Right renal cortex interstitium (tissue), 3 donors: ENCODE results near the gene ATP5IF1. TPM values are rescaled to one million over a fixed set of nuclear protein-coding genes. Genes with fewer than 3 reads are reported as not detected.
A peak's percentile ranks its signal among the peaks of the same experiment; 100 is the strongest.

Experiments used
- DNase-seq, 3 donors: peaks; one replicate each; pipeline ENCODE4 v3.0.0-alpha.2; 2013; ENCODE audit warnings: low read depth in 3 of 3, low spot score in 2 of 3
- polyA plus RNA-seq, 3 donors: library from polyadenylated mRNA; unstranded; fragments of 120-200 nt; gene quantifications; one replicate each; pipeline ENCODE4 v1.2.1, GENCODE V29; 2013; ENCODE audit not compliant: insufficient read length in 3 of 3

ATP5IF1 gene
- 100 to 1,000 TPM; 252 to 299 (median 269) TPM for polyA plus RNA-seq

- peak; percentile 88 to 94 (median 89) for DNase-seq
Measured at GRCh38 chr1:28235755-28236655, at the start of gene ATP5IF1. TSS of gene ATP5IF1 (plus strand) at chr1:28236124. CDS start at chr1:28236184, 60 bp downstream.

DNA sequence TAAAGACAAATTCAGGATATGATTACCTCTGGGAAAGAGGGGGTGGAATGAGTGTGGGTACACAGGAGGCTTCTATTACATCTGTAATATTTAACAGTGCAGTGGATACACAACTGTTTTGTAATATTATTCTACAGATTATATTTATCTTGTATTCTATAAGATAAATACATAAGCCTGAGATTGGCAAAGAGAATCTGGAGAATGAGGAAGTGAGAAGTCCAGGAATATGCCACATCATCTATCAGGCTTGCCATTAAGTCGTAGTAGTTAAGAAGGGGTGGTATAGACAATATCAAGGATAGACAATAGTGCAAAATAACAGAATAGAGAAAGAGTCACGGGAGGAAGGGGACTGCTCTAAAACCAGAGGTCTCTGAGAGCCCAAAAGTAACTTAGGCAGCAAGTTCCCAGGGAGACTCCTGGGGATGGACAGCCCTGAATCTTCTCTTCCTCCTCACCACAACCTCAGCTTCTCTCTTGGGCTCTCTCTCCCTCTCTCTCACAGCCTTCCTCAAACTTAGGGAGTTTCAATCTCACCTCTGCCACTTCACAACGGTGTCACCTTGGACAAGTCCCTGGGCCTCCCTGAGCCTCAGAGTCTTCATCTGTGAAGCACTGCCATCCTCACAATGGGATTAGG is 45.5 kb upstream of the ATP5IF1 start:
- DNase-seq = no peak

DNA sequence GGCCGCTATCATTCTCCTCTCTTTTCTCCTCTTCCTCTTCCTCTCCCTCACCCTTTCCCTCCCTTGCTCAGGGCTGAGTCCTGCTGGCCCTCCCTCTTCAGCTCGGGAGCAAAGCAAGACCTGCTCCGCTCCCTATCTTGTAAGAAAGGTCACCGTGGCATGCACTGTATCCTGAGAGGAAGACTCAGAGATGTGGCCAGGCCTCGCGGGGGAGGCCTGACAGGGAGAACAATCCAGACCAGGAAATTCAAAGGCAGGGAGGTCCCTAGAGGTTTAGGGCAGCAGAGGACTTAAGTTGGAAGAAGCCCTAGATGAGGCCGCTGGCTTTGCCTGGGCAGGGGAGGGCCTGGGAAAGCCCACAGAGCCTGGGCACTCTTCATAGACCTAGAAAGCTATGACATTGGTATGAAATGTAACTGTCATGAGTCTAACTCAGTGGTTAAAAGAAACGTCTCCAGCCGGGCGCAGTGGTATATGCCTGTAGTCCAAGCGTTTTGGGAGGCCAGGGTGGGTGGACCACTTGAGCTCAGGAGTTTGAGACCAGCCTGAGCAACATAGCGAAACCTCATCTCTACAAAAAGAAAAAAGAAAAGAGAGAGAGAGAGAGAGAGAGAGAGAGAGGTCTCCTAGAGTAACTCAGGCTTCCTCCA is 44.8 kb upstream of the ATP5IF1 start:
- no peak for DNase-seq

DNA sequence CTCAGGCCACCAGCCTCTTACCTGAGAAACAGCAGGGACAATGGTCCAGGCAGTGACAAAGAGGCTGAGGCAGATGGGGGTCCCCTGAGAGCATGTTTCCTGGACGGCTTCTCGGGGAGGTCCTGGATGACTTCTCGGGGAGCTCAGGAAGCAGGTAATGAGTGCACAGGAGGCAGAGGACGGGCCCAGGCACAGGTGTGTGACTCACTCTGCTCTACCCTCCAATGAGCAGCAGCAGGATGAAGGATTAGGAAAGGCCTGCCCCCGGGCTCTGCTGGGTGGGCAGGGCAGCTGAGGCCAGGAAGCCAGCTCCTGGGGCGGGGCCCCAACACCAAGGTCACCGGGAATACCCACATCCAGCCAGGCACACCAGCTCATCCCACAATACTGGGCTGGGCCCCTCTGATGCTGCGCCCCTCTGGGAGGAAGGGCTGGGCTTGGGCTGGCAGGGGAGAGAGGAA is 42.2 kb upstream of the ATP5IF1 start:
- DNase-seq = no peak

GRCh38 chr1:28194326-28195035 is 41.4 kb upstream of the ATP5IF1 start:
- no peak for DNase-seq

GRCh38 chr1:28195780-28196179 is 40.1 kb upstream of the ATP5IF1 start:
- no peak for DNase-seq

DNA sequence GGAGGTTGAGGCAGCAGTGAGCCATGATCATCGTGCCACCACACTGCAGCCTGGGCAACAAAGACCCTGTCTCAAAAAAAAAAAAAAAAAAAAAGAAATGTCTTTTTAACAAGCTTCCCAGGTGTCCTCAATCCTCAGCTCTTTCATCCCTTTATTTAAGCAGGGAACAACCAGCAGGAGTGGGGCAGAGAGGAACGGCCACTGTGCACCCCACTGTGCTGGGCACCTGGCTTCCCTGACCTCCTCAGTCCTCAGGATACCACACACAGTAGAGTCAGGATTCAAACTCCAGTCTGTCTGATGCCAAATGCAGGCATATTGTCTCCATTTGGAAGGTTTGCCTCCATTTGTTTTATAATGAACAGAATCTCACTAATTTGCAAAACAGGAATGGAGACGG is 39.6 kb upstream of the ATP5IF1 start:
- no peak for DNase-seq

DNA sequence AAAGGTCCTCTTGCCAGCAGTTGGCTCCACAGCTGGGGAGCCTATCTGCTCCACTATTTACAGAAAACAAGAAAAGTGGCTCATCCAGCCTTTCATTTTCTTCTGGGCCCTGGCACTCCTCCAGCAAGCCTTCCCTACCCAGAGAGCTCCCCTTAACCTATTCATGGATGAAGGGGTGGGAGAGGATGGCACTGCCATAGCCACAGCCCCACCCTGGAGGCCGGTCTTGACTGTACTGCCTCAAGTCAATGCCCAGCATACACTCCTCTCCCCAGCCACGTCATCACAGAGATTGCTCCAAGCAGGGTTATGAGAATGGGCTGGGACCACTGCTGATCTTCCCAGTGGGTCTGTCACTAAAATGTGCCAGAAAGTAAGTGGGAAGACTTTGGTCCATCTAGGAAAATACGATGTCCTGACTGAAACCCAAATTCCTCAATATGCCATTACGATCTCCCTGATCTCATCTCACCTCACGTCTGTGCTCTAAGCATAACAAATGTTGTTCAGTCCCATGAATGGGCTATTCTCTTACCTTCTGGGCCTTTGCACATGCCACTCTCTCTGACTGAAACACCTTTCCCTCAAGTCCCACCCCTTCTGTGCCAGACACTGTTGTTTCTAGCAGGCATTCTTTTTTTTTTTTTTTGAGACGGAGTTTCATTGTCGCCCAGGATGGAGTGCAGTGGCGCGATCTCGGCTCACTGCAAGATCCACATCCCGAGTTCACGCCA is 38.1 kb upstream of the ATP5IF1 start:
- no peak for DNase-seq

GRCh38 chr1:28199328-28200233 is 36.3 kb upstream of the ATP5IF1 start:
- no peak for DNase-seq

DNA sequence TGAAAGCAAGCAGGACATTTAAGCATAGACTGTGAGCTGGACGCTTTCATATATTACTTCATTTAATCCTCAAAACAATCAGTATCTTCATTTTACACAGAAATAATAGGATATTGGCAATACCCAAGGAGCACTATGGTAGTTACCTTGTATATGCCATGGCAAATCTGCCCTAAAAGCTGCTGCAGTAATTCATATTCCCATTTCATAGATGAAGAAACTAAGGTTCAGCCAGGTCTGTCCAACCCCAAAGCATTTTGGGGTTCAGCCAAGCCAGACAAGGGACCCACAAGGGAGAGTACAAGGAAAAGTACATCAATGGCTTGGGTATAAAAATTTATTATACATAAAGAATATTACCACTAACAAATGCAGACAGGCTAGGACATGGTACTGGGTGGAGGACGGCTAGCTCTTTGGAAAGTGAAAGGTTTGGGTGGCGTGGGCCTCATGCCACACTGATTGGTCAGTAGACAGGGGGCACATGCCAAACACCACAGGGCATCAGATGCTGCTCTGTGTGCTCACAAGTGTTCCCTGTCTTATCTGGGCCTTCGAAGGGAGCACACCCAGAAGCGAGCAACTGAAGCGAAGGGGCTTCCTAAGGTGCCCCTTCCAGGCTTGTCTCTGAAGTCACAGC is 35.6 kb upstream of the ATP5IF1 start:
- DNase-seq = no peak

DNA sequence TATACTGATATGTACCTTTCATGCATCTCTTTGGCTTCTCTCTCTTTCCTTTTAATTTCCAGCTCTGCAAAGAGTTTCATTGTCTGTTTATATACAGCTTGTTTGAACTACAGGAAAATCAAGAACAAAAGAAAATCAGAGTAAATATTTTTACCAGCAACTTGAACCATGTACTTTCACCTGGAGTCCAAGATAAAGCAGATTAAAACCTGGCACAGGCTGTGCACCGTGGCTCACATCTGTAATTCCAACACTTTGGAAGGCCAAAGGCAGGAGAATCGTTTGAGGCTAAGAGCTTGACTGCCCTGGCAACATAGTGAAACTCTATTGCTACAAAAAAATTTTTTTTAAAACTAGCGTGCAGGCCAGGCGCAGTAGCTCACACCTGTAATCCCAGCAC is 30.7 kb upstream of the ATP5IF1 start:
- no peak for DNase-seq

DNA sequence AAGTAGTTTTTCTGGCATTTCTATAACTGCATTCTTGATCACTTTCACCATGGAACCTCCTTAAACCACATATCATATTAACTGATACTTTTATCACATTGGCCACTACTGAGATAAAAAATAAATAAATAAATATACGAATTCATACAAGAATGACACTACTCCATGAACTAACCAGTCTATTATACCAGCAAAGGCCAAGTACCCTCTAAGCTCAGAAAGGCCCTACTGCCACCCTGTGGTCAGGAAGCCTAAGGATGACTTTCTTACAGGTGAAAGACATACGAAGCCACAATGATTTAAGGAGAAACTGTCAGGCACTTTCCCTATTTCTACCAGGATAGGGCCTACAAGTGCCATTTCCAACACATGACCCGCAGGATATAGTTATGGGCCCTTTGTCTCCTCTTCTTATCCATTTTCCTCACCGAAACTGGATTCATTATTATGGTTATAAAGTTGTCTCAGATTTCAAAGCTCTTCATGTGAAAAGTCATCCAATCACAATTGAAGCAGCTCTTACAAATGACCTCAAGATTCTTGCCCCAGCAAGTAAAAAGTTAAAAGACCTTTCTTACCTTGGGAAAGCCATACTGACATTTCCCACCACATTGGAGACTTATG is 27.0 kb upstream of the ATP5IF1 start:
- DNase-seq = no peak

- no peak for DNase-seq
Measured at GRCh38 chr1:28209700-28210099, 26.2 kb upstream of the ATP5IF1 start.

DNA sequence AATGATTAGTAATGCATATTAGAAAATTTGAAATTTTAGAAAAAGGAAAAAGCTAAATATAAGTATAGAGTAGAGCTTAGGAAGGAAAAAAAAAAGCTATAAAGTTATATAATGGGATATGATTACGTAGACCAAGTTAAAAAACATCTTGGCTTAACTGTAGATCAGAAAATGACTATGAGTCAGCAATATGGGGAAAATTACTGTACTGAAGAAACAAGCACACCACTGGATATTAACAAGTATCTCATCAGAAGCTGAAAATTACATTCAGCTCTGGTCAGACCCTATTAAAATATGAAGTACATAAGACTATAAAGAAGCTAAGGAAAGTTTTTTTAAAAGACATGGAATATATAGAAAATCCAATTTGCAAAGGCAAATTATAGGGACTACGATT is 22.6 kb upstream of the ATP5IF1 start:
- DNase-seq = no peak

GRCh38 chr1:28229089-28229488 is 6.8 kb upstream of the ATP5IF1 start:
- no peak for DNase-seq

GRCh38 chr1:28229996-28230395 is 5.9 kb upstream of the ATP5IF1 start:
- no peak for DNase-seq

DNA sequence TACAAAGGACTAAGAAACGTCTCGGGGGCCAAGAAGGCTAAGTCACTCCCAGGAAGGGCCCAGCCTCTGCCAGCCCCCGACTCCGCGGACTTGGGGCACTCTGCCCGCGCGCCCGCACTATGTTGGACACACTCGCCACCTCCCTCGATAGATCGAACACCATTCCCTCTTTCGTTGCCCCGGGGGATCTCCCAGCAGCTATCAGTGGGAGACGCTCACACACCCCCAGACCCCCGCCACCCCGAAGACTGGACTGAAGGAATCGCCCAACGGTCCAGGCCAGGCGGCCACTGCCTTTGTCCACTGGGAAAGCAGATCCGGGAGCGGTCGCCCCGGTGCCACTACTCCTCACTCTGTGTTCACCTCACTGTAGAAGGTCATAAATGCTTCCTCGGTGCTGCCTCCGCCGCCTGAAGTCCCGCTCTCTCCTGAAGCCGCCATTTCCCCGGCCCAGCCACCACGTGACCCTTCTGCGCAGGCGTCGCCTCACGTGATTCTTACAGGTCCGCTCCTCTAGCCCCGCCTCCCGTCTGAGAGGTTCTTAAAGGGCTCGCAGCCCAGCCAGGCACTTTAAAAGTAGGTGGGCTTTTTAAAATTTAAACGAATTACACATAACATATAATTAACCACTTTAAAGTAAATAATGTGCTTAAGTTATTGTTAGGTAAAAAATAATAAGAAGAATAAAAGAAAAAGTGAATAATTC is 3.2 kb upstream of the ATP5IF1 start, which contains the start of gene DNAJC8:
Gene DNAJC8, minus strand, starts transcription at position 472 of the 706 bp plus-strand sequence. Its CDS starts 31 bp downstream, at position 441.
- DNase-seq = peak in 2 of 3 donors; percentile 81 to 89
